Measurements from ENCODE around the gene BOK. TPM values are rescaled to one million over a fixed set of nuclear protein-coding genes. Genes with fewer than 3 reads are reported as not detected.

The BOK gene
- total RNA-seq, 1 donor from 2014 or later, result 13.8 TPM

GRCh38 chr2:241550616-241551580, 7.6 kb upstream of the BOK start:
- TF ChIP-seq CTCF (IDR thresholded peaks at IDR 0.05; ENCODE audit: partially characterized antibody, unreplicated experiment), result no peak
- Mint-ChIP-seq H3K4me3 (ENCODE audit: unreplicated experiment) (no peak overlapping the region), H3K27me3 (ENCODE audit: unreplicated experiment) (peaks cover 8% of the 10 kb centered on the region), H3K4me1 (ENCODE audit: low read depth, unreplicated experiment) (no peaks in the 10 kb centered on the region), H3K36me3 (ENCODE audit: unreplicated experiment) (peaks cover 5% of the 10 kb centered on the region), H3K9me3 (ENCODE audit: unreplicated experiment) (peaks cover 8% of the 10 kb centered on the region), H3K27ac (ENCODE audit: unreplicated experiment) (no peak overlapping the region)
- no peak for DNase-seq

- Mint-ChIP-seq H3K4me1 (ENCODE audit: low read depth, unreplicated experiment) (no peaks in the 10 kb centered on the region), H3K27ac (ENCODE audit: unreplicated experiment) (no peak overlapping the region), H3K36me3 (ENCODE audit: unreplicated experiment) (peaks cover 6% of the 10 kb centered on the region), H3K27me3 (ENCODE audit: unreplicated experiment) (peaks cover 8% of the 10 kb centered on the region), H3K9me3 (ENCODE audit: unreplicated experiment) (peaks cover 8% of the 10 kb centered on the region), H3K4me3 (ENCODE audit: unreplicated experiment) (no peak overlapping the region)
- no peak for TF ChIP-seq CTCF (IDR thresholded peaks at IDR 0.05; ENCODE audit: partially characterized antibody, unreplicated experiment)
- no peak for DNase-seq
These were observed 6.9 kb upstream of the BOK start for GRCh38 chr2:241551599-241551997.

DNA sequence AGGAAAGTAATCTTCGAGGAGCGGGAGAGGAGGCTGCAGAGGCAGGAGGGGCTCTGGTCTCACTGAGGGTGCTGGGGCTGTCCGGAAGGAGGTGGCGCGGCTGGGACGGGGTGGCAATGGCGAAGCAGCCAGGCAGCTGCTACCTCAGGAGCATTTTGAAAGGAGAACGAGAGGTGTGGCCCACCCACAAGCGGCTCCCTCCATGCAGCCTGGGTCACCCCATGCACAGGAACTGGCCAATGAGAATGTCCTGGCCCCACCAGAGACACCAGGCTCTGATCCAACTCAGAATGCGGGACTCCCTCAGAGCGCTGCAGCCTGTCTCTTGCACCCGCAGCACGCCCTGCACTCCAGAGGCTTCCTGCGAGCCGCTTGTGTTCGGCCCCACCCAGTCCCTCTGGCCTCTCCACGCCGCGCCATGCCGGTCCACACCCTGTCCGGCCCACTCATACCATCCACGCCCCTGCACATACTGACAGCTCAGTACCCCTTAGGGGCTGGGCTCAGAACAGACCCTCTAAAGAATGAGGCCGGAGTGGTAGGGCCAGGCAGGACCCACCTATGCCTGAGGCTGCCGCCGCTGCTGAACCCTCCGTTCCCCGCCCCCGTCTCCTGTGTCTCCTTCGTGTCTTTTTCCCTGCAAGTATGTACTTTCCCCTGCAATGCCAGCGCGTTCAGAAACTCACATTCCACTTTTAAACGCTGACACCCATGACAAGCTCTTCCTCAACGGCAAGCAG, 6.4 kb upstream of the BOK start:
- no peak for DNase-seq
- Mint-ChIP-seq H3K4me1 (ENCODE audit: low read depth, unreplicated experiment) (no peaks in the 10 kb centered on the region), H3K27ac (ENCODE audit: unreplicated experiment) (no peak overlapping the region), H3K9me3 (ENCODE audit: unreplicated experiment) (peaks cover 10% of the 10 kb centered on the region), H3K4me3 (ENCODE audit: unreplicated experiment) (no peak overlapping the region), H3K36me3 (ENCODE audit: unreplicated experiment) (peaks cover 12% of the 10 kb centered on the region), H3K27me3 (ENCODE audit: unreplicated experiment) (peaks cover 8% of the 10 kb centered on the region)
- TF ChIP-seq CTCF (IDR thresholded peaks at IDR 0.05; ENCODE audit: partially characterized antibody, unreplicated experiment), result no peak

GRCh38 chr2:241553512-241553830, 5.1 kb upstream of the BOK start:
- Mint-ChIP-seq H3K9me3 (ENCODE audit: unreplicated experiment) (peaks cover 19% of the 10 kb centered on the region), H3K27ac (ENCODE audit: unreplicated experiment) (no peak overlapping the region), H3K36me3 (ENCODE audit: unreplicated experiment) (peaks cover 24% of the 10 kb centered on the region), H3K27me3 (ENCODE audit: unreplicated experiment) (peaks cover 11% of the 10 kb centered on the region), H3K4me1 (ENCODE audit: low read depth, unreplicated experiment) (no peaks in the 10 kb centered on the region), H3K4me3 (ENCODE audit: unreplicated experiment) (no peak overlapping the region)
- TF ChIP-seq CTCF (IDR thresholded peaks at IDR 0.05; ENCODE audit: partially characterized antibody, unreplicated experiment), result no peak
- no peak for DNase-seq

DNA sequence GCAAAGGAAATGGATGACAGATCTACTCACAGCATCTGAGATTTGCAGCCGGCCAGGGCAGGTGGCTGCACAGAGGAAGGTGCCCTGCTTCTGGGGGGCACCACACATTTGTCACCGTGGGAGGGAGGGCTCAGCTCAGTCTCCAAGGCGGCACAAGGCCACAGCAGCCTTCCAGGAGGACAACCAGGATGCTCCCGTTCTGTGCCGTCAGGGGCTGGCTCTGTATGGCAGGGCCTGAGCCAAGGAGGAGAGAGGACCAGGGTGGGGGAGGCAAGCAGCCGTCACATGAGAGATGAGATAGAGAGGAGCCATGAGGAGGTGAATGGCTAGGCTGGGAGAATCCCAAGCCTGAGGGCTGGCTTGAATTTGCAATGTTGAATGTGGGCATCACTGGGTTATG, 4.6 kb upstream of the BOK start:
- no peak overlapping the region for H3K27ac Mint-ChIP-seq (ENCODE audit: unreplicated experiment)
- DNase-seq, result no peak
- no peaks in the 10 kb centered on the region for H3K4me1 Mint-ChIP-seq (ENCODE audit: low read depth, unreplicated experiment)
- H3K27me3 Mint-ChIP-seq (ENCODE audit: unreplicated experiment), result peaks cover 11% of the 10 kb centered on the region
- H3K4me3 Mint-ChIP-seq (ENCODE audit: unreplicated experiment), result no peak overlapping the region
- peaks cover 24% of the 10 kb centered on the region for H3K36me3 Mint-ChIP-seq (ENCODE audit: unreplicated experiment)
- no peak for TF ChIP-seq CTCF (IDR thresholded peaks at IDR 0.05; ENCODE audit: partially characterized antibody, unreplicated experiment)
- peaks cover 19% of the 10 kb centered on the region for H3K9me3 Mint-ChIP-seq (ENCODE audit: unreplicated experiment)
